NCI-H748 (cell line): Measurements from ENCODE around the gene LRRN2.
A peak's percentile ranks its signal among the peaks of the same experiment; 100 is the strongest.
"Not testable (repeated sequence)": the region's sequence is repeated elsewhere in the genome, so short reads cannot be mapped to it uniquely, and the experiment has no call there.

ENCODE experiments used
- DNase-seq: peaks from one replicate; lab custom pipeline; 2025; ENCODE audit not compliant: unreplicated experiment; lab: John Stamatoyannopoulos, UW

Gene LRRN2

GRCh38 chr1:204685236-204686006, at the start of gene LRRN2:
Gene LRRN2 (minus strand): TSS chr1:204685738. CDS start chr1:204619992, 65,746 bp downstream.
- DNase-seq, result peak; percentile 50

- DNase-seq, result no peak
Measured at GRCh38 chr1:204735042-204735441, 49.5 kb upstream of the LRRN2 start.

GRCh38 chr1:204733869-204734596, 48.5 kb upstream of the LRRN2 start:
- DNase-seq, result no peak

GRCh38 chr1:204733289-204733688, 47.8 kb upstream of the LRRN2 start:
- DNase-seq, result no peak

- DNase-seq, result no peak
Measured at GRCh38 chr1:204731985-204732575, 46.5 kb upstream of the LRRN2 start.

- DNase-seq, result no peak
Measured at GRCh38 chr1:204731509-204731908, 46.0 kb upstream of the LRRN2 start.

GRCh38 chr1:204730826-204731459, 45.4 kb upstream of the LRRN2 start:
- peak; percentile 42 for DNase-seq

GRCh38 chr1:204729516-204729915, 44.0 kb upstream of the LRRN2 start:
- no peak for DNase-seq

- no peak for DNase-seq
Measured at GRCh38 chr1:204728456-204728855, 42.9 kb upstream of the LRRN2 start.

GRCh38 chr1:204728045-204728444, 42.5 kb upstream of the LRRN2 start:
- no peak for DNase-seq

- not testable (repeated sequence) for DNase-seq
Measured at GRCh38 chr1:204727438-204727837, 41.9 kb upstream of the LRRN2 start.

- no peak for DNase-seq
Measured at GRCh38 chr1:204726478-204726877, 40.9 kb upstream of the LRRN2 start.

- peak; percentile 27 for DNase-seq
Measured at GRCh38 chr1:204725821-204726448, 40.4 kb upstream of the LRRN2 start.

GRCh38 chr1:204723131-204723787, 37.7 kb upstream of the LRRN2 start:
- DNase-seq, result peak; percentile 31

- DNase-seq, result no peak
Measured at GRCh38 chr1:204721373-204722055, 36.0 kb upstream of the LRRN2 start.

- no peak for DNase-seq
Measured at GRCh38 chr1:204716660-204717059, 31.1 kb upstream of the LRRN2 start.

GRCh38 chr1:204714861-204715511, 29.4 kb upstream of the LRRN2 start:
- DNase-seq, result no peak

GRCh38 chr1:204714194-204714860, 28.8 kb upstream of the LRRN2 start:
- no peak for DNase-seq

GRCh38 chr1:204713541-204713940, 28.0 kb upstream of the LRRN2 start:
- peak; percentile 41 for DNase-seq
